LNCAP (cell line): ENCODE results near the gene PRKCH.

Source experiments
- TF ChIP-seq, protein P1 (sequence below): fragments of 450-650 bp; IDR thresholded peaks from 2 replicates; pipeline ENCODE4 v1.5.1; 2017; ENCODE audit warnings: mild to moderate bottlenecking

The PRKCH gene

DNA sequence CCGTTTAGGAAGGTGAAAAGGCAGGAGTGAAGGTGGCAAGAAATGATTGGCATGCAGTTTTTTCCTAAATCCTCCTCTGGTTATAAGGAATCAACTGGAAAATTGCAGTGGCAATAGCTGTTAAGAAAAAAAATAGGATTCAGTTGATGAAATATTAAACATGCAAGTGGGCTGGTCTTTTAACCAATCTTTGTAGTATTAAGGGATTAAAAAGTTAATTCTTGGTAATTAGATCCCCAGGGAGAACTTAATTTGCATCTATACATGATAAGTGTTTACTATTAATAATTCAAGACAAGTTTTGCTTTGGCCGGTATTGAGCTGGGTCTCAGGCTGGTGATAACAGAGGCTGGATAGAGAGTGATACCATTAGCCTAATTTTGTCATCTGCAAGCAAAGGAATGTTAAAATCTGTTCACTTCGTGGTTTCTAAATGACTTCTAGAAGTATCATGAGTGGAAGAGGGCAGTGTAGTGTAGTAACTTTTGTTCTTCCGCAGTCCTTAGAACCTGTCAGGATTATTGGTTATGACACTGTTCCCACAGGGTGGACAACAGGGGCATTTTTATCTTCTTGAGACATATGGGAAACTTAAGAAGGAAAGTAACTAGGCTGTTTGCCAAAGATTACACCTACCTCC, 118.5 kb downstream of the PRKCH start:
- TF ChIP-seq, protein P1, sequence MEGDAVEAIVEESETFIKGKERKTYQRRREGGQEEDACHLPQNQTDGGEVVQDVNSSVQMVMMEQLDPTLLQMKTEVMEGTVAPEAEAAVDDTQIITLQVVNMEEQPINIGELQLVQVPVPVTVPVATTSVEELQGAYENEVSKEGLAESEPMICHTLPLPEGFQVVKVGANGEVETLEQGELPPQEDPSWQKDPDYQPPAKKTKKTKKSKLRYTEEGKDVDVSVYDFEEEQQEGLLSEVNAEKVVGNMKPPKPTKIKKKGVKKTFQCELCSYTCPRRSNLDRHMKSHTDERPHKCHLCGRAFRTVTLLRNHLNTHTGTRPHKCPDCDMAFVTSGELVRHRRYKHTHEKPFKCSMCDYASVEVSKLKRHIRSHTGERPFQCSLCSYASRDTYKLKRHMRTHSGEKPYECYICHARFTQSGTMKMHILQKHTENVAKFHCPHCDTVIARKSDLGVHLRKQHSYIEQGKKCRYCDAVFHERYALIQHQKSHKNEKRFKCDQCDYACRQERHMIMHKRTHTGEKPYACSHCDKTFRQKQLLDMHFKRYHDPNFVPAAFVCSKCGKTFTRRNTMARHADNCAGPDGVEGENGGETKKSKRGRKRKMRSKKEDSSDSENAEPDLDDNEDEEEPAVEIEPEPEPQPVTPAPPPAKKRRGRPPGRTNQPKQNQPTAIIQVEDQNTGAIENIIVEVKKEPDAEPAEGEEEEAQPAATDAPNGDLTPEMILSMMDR, result no peak

DNA sequence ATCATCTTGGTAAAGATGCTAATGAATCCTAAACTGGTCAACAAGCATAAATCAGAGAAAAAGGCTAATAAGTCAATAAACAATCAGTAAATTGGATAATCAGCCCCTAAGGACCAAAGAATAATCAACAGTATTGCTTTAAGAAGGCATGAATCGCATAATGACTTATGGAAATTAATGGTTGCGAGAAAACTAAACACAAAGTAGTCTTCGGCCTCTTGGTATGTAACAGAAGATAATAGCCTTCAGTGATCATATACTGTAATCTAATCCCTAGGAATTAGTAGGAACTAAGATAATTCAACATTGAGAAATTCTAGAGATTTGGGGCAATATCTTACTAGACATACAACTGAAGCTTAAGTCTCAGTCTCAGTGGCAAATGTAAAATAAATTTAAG, 122.1 kb downstream of the PRKCH start:
- TF ChIP-seq, protein P1, result no peak

DNA sequence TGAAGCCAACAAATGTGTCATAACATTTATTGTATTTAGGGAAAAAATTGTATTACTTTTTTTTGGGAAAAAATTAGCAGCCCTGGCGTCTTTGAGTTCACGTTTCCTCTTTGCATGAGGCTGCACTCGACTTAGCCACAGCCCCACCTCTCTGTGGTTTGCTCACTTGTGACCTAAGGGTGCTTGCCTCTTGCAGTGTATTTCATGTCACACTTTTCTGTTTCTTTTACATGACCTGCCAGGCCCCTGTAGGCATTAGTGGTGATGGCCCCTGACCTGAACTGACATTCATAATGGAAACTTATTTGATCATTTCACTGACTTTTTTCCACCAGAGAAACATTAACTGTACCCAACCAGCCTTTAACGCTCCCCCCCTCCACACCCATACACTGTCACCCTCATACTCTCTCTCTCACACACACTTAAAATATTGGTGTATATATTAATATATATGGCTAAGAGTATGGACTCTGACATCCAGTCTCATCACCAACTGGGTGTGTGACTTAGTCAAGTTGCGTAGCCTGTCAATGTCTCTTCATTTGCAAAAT, 122.9 kb downstream of the PRKCH start:
- TF ChIP-seq, protein P1, result no peak

DNA sequence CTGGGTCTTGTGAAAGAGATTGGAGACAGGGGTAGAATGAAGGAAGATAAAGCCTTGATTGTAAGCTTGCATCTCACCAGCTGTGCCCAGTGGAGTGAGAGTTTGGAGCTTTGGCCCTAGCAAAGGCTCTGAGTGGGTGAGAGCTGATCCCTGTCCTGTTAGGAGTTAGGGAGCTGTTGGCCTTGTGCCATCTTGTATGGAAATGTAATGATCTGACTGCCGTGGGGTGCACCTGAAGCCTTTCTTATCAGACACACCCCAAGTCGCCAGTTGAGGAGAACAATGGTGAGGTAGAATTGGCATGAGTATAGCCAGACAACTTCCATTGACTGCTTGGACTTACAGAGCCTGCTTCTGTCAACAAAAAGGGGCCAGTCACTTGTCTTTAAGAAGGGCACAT, 130.1 kb downstream of the PRKCH start:
- TF ChIP-seq, protein P1, result no peak

DNA sequence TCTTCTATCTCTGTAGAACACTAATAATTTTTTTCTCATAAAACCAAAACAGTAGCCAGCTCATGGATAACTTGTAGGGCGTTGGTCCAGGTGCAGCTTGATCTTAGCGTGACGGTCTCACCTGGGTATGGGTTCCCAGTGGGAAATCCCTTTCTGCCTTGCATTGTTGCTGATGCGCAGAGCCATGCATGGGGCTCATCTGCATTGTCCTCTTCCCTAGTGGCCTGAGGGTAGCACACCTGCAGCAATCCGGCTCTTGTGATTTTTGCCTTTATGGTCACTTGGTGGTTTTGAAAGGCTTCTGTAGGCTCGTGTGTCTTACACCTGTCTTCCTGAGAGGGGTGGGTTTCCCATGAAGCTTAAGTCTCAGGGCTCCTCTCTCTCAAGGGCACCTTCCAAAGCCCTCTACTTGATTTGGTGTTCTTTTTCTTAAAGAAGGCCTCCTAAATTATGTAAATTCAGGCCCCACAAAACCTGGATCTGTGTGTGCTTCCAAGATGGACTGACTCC, 130.6 kb downstream of the PRKCH start:
- TF ChIP-seq, protein P1, result no peak

DNA sequence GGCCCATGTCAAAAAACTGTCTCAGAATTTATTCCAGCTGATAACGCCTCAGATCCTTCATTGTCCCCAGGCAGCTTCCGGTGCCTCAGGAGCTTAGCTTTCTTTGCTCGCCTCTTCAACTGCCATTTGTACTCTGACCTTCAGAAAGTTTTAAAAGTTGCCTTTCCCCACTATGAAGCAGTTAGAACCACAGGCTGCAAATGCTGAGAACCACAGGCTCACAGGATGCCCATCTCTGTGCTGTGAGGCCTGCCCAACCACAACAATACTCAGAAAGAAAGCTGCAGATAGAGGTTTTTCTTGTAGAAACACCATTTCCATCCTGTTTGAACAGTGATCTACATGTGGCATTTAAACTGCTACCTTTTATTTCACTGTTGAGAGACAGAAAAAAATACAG, 131.1 kb downstream of the PRKCH start:
- TF ChIP-seq, protein P1, result no peak

DNA sequence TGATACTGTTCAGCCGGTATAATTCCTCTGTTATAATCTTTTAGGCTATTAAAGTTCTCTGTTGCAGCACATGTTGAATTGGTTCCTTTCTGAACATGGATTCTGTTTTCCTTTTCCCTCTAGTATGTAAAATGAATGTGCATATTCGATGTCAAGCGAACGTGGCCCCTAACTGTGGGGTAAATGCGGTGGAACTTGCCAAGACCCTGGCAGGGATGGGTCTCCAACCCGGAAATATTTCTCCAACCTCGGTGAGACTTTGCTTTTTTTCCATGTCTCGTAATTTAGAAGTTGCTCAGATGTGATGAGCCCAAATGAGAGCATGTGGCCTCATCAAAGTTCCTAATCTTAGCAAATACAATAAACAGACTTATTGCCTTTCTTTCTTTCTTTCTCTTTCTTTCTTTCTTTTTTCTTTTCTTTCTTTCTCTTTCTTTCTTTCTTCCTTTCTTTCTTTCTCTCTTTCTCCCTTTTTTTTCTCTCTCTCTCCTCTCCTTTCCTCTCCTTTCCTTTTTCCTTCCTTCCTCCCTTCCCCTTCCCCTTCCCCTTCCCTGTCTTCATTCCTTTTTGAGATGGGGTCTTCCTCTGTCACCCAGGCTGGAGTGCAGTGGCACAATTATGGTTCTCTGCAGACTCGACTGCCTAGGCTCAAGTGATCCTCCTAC, 131.9 kb downstream of the PRKCH start:
- TF ChIP-seq, protein P1, result no peak
